ENCODE data around the gene MEIKIN. TPM values are rescaled to one million over a fixed set of nuclear protein-coding genes. Genes with fewer than 3 reads are reported as not detected.

Gene MEIKIN
- total and polyA plus RNA-seq, 2 experiments from 2014 or later, result not detected

DNA sequence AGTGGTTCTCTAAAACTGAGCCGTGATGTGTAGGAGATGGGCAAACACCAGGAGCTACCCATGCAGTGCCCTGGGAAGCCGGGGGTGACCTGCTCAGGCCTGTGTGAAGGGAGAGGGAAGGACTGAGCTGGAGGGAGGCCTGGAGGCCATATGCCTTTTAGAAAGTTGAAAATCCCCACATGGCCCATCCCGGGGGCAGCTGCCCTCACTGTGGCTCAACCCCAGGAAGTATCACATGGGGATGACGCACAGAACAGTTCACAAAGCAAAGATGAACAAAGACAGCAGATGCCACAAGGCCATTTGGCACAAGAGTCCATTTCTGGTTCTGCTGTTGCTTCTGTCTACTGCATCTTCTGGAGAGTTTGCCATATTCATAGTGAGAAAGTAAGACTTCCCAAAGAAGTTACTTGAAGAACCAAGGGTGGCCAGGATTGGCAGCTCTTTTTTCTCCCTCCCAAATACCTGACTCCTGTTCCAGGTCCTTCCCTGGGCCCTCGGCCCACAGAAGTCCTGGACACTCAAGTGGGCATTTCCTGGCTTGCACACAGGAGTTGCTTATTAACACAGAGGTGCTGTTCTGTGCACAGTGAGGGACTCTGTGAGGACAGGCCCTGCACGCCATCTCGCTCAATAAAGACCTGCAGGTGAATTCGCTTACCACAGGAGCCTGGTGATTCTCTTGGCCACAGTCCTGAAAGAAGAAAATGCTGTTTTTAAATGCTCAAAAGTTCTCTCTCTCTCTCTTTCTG is 40.9 kb upstream of the MEIKIN start:
- Mint-ChIP-seq H3K4me3 (no peak overlapping the region), H3K9me3 (no peaks in the 10 kb centered on the region), H3K36me3 (ENCODE audit: low read depth) (no peaks in the 10 kb centered on the region), H3K4me1 (no peaks in the 10 kb centered on the region), H3K27ac (no peak overlapping the region), H3K27me3 (ENCODE audit: insufficient read depth, low read depth, poor library complexity) (peaks cover 2% of the 10 kb centered on the region)
- no peak overlapping the region for H2AFZ ChIP-seq
- H3K9me2 ChIP-seq (ENCODE audit: insufficient read depth), result no peaks in the 10 kb centered on the region
- H3K4me2 ChIP-seq, result no peak overlapping the region
- H3K27ac ChIP-seq (ENCODE audit: low read depth), result no peak overlapping the region
- no peaks in the 10 kb centered on the region for H3F3A ChIP-seq (replicated peaks; ENCODE audit: low read depth)
- H3K27me3 ChIP-seq (ENCODE audit: insufficient read depth), result no peaks in the 10 kb centered on the region
- no peaks in the 10 kb centered on the region for H3K36me3 ChIP-seq (ENCODE audit: insufficient read depth)
- no peaks in the 10 kb centered on the region for H3K4me1 ChIP-seq (ENCODE audit: insufficient read depth)
- DNase-seq (ENCODE audit: low spot score) (no peak), ATAC-seq (no peak)
- no peak overlapping the region for H3K4me3 ChIP-seq
- TF ChIP-seq STAT1 (IDR thresholded peaks at IDR 0.05; ENCODE audit: unreplicated experiment) (no peak), JUNB (IDR thresholded peaks at IDR 0.05; ENCODE audit: unreplicated experiment) (no peak), EZH2 (IDR thresholded peaks at IDR 0.05; ENCODE audit: low read depth, unreplicated experiment) (no peak), EZH2phosphoT487 (IDR thresholded peaks at IDR 0.05; ENCODE audit: unreplicated experiment) (no peak), CREB1 (CRISPR knock-in tag; IDR thresholded peaks at IDR 0.05; ENCODE audit: low read depth) (no peak), ZNF331 (CRISPR knock-in tag; IDR thresholded peaks at IDR 0.05; ENCODE audit: low read depth) (no peak), POLR2AphosphoS5 (IDR thresholded peaks at IDR 0.05; ENCODE audit: low read depth) (no peak), NANOG (IDR thresholded peaks at IDR 0.05; ENCODE audit: borderline replicate concordance) (no peak), ZNF114 (CRISPR knock-in tag; IDR thresholded peaks at IDR 0.05) (no peak)
- TF ChIP-seq, protein P1, sequence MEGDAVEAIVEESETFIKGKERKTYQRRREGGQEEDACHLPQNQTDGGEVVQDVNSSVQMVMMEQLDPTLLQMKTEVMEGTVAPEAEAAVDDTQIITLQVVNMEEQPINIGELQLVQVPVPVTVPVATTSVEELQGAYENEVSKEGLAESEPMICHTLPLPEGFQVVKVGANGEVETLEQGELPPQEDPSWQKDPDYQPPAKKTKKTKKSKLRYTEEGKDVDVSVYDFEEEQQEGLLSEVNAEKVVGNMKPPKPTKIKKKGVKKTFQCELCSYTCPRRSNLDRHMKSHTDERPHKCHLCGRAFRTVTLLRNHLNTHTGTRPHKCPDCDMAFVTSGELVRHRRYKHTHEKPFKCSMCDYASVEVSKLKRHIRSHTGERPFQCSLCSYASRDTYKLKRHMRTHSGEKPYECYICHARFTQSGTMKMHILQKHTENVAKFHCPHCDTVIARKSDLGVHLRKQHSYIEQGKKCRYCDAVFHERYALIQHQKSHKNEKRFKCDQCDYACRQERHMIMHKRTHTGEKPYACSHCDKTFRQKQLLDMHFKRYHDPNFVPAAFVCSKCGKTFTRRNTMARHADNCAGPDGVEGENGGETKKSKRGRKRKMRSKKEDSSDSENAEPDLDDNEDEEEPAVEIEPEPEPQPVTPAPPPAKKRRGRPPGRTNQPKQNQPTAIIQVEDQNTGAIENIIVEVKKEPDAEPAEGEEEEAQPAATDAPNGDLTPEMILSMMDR (conservative IDR thresholded peaks at IDR 0.05; ENCODE audit: low read depth in 2 of 2), result no peak
- TF ChIP-seq, protein P2, sequence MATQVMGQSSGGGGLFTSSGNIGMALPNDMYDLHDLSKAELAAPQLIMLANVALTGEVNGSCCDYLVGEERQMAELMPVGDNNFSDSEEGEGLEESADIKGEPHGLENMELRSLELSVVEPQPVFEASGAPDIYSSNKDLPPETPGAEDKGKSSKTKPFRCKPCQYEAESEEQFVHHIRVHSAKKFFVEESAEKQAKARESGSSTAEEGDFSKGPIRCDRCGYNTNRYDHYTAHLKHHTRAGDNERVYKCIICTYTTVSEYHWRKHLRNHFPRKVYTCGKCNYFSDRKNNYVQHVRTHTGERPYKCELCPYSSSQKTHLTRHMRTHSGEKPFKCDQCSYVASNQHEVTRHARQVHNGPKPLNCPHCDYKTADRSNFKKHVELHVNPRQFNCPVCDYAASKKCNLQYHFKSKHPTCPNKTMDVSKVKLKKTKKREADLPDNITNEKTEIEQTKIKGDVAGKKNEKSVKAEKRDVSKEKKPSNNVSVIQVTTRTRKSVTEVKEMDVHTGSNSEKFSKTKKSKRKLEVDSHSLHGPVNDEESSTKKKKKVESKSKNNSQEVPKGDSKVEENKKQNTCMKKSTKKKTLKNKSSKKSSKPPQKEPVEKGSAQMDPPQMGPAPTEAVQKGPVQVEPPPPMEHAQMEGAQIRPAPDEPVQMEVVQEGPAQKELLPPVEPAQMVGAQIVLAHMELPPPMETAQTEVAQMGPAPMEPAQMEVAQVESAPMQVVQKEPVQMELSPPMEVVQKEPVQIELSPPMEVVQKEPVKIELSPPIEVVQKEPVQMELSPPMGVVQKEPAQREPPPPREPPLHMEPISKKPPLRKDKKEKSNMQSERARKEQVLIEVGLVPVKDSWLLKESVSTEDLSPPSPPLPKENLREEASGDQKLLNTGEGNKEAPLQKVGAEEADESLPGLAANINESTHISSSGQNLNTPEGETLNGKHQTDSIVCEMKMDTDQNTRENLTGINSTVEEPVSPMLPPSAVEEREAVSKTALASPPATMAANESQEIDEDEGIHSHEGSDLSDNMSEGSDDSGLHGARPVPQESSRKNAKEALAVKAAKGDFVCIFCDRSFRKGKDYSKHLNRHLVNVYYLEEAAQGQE (IDR thresholded peaks at IDR 0.05; ENCODE audit: unreplicated experiment), result no peak
- TF ChIP-seq, protein P3, sequence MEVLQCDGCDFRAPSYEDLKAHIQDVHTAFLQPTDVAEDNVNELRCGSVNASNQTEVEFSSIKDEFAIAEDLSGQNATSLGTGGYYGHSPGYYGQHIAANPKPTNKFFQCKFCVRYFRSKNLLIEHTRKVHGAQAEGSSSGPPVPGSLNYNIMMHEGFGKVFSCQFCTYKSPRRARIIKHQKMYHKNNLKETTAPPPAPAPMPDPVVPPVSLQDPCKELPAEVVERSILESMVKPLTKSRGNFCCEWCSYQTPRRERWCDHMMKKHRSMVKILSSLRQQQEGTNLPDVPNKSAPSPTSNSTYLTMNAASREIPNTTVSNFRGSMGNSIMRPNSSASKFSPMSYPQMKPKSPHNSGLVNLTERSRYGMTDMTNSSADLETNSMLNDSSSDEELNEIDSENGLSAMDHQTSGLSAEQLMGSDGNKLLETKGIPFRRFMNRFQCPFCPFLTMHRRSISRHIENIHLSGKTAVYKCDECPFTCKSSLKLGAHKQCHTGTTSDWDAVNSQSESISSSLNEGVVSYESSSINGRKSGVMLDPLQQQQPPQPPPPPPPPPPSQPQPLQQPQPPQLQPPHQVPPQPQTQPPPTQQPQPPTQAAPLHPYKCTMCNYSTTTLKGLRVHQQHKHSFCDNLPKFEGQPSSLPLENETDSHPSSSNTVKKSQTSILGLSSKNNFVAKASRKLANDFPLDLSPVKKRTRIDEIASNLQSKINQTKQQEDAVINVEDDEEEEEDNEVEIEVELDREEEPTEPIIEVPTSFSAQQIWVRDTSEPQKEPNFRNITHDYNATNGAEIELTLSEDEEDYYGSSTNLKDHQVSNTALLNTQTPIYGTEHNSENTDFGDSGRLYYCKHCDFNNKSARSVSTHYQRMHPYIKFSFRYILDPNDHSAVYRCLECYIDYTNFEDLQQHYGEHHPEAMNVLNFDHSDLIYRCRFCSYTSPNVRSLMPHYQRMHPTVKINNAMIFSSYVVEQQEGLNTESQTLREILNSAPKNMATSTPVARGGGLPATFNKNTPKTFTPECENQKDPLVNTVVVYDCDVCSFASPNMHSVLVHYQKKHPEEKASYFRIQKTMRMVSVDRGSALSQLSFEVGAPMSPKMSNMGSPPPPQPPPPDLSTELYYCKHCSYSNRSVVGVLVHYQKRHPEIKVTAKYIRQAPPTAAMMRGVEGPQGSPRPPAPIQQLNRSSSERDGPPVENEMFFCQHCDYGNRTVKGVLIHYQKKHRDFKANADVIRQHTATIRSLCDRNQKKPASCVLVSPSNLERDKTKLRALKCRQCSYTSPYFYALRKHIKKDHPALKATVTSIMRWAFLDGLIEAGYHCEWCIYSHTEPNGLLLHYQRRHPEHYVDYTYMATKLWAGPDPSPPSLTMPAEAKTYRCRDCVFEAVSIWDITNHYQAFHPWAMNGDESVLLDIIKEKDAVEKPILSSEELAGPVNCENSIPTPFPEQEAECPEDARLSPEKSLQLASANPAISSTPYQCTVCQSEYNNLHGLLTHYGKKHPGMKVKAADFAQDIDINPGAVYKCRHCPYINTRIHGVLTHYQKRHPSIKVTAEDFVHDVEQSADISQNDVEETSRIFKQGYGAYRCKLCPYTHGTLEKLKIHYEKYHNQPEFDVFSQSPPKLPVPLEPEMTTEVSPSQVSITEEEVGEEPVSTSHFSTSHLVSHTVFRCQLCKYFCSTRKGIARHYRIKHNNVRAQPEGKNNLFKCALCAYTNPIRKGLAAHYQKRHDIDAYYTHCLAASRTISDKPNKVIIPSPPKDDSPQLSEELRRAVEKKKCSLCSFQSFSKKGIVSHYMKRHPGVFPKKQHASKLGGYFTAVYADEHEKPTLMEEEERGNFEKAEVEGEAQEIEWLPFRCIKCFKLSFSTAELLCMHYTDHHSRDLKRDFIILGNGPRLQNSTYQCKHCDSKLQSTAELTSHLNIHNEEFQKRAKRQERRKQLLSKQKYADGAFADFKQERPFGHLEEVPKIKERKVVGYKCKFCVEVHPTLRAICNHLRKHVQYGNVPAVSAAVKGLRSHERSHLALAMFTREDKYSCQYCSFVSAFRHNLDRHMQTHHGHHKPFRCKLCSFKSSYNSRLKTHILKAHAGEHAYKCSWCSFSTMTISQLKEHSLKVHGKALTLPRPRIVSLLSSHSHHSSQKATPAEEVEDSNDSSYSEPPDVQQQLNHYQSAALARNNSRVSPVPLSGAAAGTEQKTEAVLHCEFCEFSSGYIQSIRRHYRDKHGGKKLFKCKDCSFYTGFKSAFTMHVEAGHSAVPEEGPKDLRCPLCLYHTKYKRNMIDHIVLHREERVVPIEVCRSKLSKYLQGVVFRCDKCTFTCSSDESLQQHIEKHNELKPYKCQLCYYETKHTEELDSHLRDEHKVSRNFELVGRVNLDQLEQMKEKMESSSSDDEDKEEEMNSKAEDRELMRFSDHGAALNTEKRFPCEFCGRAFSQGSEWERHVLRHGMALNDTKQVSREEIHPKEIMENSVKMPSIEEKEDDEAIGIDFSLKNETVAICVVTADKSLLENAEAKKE (CRISPR knock-in tag; IDR thresholded peaks at IDR 0.05), result no peak
- TF ChIP-seq, protein P4, sequence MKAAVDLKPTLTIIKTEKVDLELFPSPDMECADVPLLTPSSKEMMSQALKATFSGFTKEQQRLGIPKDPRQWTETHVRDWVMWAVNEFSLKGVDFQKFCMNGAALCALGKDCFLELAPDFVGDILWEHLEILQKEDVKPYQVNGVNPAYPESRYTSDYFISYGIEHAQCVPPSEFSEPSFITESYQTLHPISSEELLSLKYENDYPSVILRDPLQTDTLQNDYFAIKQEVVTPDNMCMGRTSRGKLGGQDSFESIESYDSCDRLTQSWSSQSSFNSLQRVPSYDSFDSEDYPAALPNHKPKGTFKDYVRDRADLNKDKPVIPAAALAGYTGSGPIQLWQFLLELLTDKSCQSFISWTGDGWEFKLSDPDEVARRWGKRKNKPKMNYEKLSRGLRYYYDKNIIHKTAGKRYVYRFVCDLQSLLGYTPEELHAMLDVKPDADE (IDR thresholded peaks at IDR 0.05), result no peak
- H4K20me1 ChIP-seq (replicated peaks; ENCODE audit: insufficient read depth), result no peaks in the 10 kb centered on the region
- no peaks in the 10 kb centered on the region for H3K79me2 ChIP-seq (replicated peaks; ENCODE audit: insufficient read depth)
